LNCaP clone FGC (cell line): ENCODE data around the gene CPTP.
A peak's percentile ranks its signal among the peaks of the same experiment; 100 is the strongest.

Source experiments
- DNase-seq: peaks from one replicate; pipeline ENCODE4 v3.0.0-alpha.2; 2011; ENCODE audit warnings: low read depth
- H3K4me3 ChIP-seq: 2 replicates; pipeline ENCODE4 v1.5.1; 2011; ENCODE audit warnings: mild to moderate bottlenecking, low read depth, low read length, control low read depth
- TF ChIP-seq, protein P1 (sequence below): IDR thresholded peaks from 2 replicates; pipeline ENCODE4 v1.5.1; 2012; ENCODE audit warnings: mild to moderate bottlenecking; ENCODE audit not compliant: control insufficient read depth, insufficient read depth; ENCODE audit errors: extremely low read depth

Gene CPTP

DNA sequence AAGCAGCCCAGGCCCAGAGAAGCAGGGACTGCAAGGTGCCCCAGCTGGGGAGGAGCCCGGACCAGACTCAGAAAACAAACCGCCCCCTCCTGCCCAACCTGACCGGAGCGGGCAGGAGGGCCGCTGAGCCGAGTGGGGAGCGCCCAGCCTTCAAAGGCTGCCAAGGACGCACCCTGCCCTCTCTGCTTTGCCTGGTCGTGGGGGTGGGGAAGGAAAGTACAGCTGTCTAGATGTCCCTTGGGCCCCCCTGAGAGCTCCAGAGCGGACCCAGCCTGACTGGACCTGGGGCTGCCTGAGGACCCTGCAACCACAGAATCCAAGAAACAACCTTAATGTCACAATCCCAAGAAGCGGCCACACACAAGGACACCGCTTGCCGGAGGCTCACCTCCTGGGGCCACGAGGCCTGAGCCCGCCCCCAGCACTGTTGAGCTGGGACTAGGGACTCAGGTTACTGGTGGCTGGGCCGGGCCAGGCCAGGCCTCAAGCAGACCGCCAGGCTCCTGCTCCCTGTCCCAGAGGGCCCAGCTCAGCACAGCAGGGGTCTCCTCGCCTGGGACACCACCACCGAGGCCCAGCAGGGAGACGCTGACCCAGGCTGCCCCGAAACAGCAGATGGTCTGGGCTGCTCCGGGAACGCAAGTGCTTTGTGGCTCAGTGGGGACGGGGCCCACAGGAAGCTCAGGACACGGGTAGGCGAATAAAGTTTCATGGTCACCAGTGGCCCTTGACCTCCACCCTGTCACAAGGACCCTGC is 23.2 kb downstream of the CPTP start:
- DNase-seq = no peak
- TF ChIP-seq, protein P1, sequence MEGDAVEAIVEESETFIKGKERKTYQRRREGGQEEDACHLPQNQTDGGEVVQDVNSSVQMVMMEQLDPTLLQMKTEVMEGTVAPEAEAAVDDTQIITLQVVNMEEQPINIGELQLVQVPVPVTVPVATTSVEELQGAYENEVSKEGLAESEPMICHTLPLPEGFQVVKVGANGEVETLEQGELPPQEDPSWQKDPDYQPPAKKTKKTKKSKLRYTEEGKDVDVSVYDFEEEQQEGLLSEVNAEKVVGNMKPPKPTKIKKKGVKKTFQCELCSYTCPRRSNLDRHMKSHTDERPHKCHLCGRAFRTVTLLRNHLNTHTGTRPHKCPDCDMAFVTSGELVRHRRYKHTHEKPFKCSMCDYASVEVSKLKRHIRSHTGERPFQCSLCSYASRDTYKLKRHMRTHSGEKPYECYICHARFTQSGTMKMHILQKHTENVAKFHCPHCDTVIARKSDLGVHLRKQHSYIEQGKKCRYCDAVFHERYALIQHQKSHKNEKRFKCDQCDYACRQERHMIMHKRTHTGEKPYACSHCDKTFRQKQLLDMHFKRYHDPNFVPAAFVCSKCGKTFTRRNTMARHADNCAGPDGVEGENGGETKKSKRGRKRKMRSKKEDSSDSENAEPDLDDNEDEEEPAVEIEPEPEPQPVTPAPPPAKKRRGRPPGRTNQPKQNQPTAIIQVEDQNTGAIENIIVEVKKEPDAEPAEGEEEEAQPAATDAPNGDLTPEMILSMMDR = no peak
- peak overlapping the region; percentile 71 for H3K4me3 ChIP-seq

DNA sequence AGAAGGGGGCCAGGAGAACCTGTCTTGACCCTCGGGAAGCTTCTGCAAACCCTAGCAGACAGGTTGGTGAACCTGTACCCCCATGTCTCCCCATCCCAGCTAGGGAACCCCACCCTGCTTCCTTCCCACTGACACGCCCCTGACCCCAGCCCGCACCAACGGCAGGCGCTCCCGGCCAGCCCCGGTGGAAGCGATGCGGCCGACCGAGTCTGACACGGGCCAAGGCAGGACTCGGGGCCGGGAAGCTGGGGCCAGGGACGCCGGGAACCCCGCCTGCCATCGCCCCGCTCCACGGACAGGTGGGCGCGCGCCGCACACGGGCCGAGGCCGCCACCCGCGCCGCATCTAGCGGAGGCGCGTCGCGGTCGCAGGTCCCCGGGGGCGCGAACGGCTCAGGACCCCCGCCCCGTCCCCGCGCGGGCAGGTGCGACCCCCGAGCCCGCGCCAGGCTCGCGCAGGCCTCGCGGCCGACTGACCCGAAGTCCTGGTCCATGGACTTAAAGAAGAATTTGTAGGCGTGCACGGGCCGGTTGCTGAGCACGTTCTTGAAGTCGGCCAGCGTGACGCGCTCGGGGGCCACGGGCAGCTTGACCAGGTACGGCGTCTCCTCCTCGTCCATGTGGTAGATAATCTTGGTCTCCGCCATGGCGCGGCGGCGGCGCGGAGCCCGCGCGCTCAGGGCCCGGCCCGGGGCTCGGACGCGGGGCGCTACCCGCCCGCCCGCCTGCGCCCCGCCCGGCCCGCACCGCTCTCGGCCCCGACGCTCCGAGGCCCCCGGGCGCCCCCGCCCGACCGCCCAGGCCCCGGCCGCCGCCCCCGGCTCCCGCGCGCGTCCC is 24.0 kb downstream of the CPTP start:
- peak overlapping the region; percentile 71 for H3K4me3 ChIP-seq
- TF ChIP-seq, protein P1 = no peak
- DNase-seq = no peak

DNA sequence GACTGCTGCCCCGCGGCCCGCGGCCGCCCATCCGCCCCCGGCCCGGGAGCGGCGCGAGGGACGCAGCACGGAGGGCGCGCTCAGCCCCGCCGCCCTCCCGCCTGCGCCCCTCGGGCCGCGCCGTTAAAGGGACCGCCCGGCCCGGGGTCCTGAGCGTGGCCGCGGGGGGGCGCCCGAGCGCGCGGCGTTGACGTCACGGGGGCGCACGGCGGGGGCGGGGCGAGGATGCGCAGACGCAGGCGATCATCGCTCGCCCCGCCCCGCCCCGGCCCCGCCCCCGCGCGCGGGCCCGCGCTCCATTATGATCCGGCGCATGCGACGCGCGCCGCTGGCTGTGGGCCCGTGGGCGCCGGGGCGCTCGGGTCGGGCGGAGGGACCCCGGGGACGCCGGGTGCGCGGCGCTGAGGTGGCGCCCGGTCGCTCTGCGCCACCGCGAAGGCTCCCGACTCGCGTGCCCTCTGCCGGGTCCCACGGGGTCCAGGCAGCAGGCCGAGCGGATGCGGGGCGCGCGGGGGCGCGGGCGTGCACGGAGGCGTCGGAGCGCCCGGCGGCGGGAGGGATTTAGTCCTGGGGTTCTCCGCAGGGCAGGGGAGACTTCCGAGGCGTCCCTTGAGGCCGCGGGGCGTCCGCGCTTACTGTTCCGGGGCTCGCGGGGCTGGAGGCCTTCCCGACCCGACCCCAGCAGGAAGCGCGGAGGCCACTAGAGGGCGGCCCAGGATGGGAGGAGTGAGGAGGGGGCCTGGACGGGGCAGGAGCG is 24.8 kb downstream of the CPTP start, which contains the start of gene DVL1:
DVL1 (minus strand) TSS at position 163 of the 757 bp plus-strand sequence. CDS start 353 bp downstream, outside the sequence.
- peak within 1 kb of the TSS; percentile 71 for H3K4me3 ChIP-seq
- TF ChIP-seq, protein P1 = peak; percentile 63
- DNase-seq = no peak

DNA sequence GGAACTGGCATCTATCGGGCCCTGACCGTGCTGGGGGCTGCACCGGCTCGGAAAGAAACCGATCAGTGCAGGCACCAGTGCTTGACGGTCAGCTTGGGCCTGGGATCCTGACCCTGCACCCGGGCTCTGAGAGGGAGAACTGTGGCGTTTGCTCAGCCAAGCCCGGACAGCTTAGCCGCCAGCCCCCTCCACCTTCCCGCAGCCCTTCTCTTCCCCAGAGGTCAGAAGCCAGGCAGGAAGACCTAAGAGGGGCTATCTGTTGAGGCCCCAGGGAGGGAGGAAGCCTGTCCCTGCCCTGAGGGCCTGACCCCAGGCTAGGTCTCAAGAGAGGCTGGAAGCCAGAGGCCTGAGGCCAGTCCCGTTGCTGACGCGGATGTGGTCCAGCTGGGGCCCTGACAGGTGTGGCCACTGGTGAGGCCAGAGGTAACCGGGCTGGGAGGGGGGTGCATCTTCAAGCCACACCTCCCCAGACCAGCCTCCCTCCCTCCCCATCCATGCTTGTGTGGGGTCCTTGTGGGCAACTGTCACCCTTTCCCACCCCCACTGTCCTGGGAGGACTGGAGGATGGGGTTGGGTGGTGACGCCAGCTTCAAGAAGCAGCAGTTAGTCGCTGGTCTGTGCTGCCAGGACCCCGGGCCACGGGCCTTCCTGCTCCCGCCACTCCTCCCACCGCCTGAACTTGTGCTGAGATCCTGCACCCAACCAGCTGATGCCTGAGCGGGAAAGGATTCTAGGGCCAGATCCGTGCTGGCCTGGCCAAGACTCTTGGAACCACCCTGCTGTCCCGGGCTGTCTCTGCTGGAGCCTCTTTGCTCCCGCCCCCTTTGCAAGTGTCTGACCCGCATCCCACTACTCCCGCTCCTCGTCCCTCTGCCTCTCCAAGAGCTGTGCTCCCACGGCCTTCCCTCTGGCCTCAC is 27.2 kb downstream of the CPTP start:
- TF ChIP-seq, protein P1 = no peak
- peak overlapping the region; percentile 9; the same call in 1 of the 2 replicates for H3K4me3 ChIP-seq
- no peak for DNase-seq

DNA sequence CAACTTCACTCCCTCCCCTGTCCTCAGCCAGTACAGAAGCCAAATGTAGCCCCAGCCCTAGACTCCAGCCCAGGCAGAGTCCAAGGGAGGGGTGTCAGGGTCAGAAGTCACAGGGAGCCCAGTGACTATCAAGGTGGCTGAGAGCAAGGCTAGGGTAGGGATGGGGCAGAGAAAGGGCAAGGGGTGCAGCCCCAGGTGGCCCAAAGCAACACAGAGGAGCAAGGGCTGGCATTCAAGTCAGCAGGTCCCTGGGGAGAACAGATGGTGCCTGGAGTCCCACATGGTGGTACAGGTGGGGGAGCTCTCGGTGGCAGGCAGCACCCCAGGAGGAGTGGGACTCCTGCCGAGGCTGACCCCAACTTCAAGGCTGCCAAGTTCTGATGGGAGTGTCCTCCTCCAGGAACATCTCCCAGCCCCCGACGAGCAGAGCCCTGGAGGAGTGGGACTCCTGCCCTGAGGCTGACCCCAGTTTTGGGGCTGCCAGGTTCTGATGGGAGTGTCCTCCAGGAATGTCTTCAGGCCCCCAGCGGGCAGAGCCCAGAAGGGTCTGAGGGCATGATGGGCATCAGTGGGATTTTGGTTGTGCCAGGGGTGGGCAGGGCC is 28.3 kb downstream of the CPTP start:
- DNase-seq = no peak
- TF ChIP-seq, protein P1 = no peak
- H3K4me3 ChIP-seq = no peak overlapping the region
